HepG2 (cell line): ENCODE results near the gene COG4. TPM values are rescaled to one million over a fixed set of nuclear protein-coding genes. Genes with fewer than 3 reads are reported as not detected.
A peak's percentile ranks its signal among the peaks of the same experiment; 100 is the strongest.

Source experiments
- ATAC-seq: fragments of 200-7000 bp; cut with Tn5 transposase; 3 replicates; pipeline ENCODE4 v1.9.1; 2020; ENCODE audit warnings: mild to moderate bottlenecking, moderate library complexity
- BruUV-seq: library from RNA; stranded (reverse); fragments of 400-500 nt; replicated peaks from 2 replicates; lab custom pipeline; 2021; lab: Mats Ljungman, UMichigan
- CTCF ChIA-PET: fragments of 300-600 bp; formaldehyde crosslinking; extraction: SDS; loops from one replicate; lab custom pipeline; 2021; ENCODE audit warnings: low total read pairs, inconsistent platforms, low intra/inter-chr PET ratio; lab: Yijun Ruan, JAX
- POLR2A ChIA-PET: fragments of 350-600 bp; sonication (Branson Sonifier 250); formaldehyde crosslinking; loops from one replicate; lab custom pipeline; 2020; ENCODE audit warnings: antibody characterized with exemption, inconsistent platforms; lab: Yijun Ruan, JAX
- DNase-seq: peaks from one replicate; pipeline ENCODE4 v3.0.0-alpha.2; 2015; ENCODE audit warnings: low spot score
- FAIRE-seq: peaks from 3 replicates; lab custom pipeline; 2011; peaks lifted over from hg19 to GRCh38; lab: Jason Lieb, UNC
- H2AFZ ChIP-seq: one replicate; pipeline ENCODE4 v1.6.1; 2011; ENCODE audit warnings: low read length, inconsistent platforms
- H3K27ac ChIP-seq: fragments of 300-600 bp; 3 replicates; pipeline ENCODE4 v1.8.0; 2011; ENCODE audit warnings: mixed run types, mild to moderate bottlenecking, mixed read lengths, low read length, inconsistent platforms; ENCODE audit not compliant: insufficient read depth; ENCODE audit errors: extremely low read length
- H3K27me3 ChIP-seq, 2 experiments: fragments of 200-600 bp in 1 of 2; 2 replicates in 1 of 2; 3 replicates in 1 of 2; pipeline versions ENCODE4 v1.6.0 to v1.8.0; 2011; ENCODE audit warnings: low read length in 2 of 2, mild to moderate bottlenecking in 2 of 2, moderate library complexity in 2 of 2, inconsistent platforms in 1 of 2; ENCODE audit not compliant: insufficient read depth in 2 of 2, control insufficient read depth in 1 of 2
- H3K36me3 ChIP-seq, 2 experiments: fragments of 200-600 bp in 1 of 2; replicated peaks in 1 of 2; 2 replicates in 1 of 2; 3 replicates in 1 of 2; pipeline versions ENCODE4 v1.5.1 to v1.8.0; 2011; ENCODE audit warnings: low read length in 2 of 2, inconsistent platforms in 1 of 2; ENCODE audit not compliant: insufficient read depth in 2 of 2, control insufficient read depth in 1 of 2
- H3K4me1 ChIP-seq: 2 replicates; pipeline ENCODE4 v1.5.1; 2012; ENCODE audit warnings: low read length, inconsistent platforms; ENCODE audit not compliant: insufficient read depth
- H3K4me2 ChIP-seq: 2 replicates; pipeline ENCODE4 v1.6.0; 2011; ENCODE audit warnings: low read depth, low read length, inconsistent platforms
- H3K4me3 ChIP-seq, 3 experiments: fragments of 200-600 bp in 1 of 3; sonication (generic), shearing (Covaris generic) in 1 of 3; replicated peaks in 1 of 3; 2 replicates each; pipeline ENCODE4 v1.5.1; 2011 to 2016; ENCODE audit warnings: low read length in 3 of 3, inconsistent platforms in 2 of 3, low read depth in 2 of 3, mild to moderate bottlenecking in 2 of 3, control low read depth in 1 of 3, mixed read lengths in 1 of 3; ENCODE audit not compliant: insufficient read depth in 1 of 3
- H3K79me2 ChIP-seq: one replicate; pipeline ENCODE4 v1.6.1; 2011; ENCODE audit warnings: low read length, inconsistent platforms; ENCODE audit not compliant: insufficient read depth
- H3K9ac ChIP-seq: 2 replicates; pipeline ENCODE4 v1.6.0; 2011; ENCODE audit warnings: mild to moderate bottlenecking, low read depth, low read length, inconsistent platforms; ENCODE audit not compliant: insufficient read depth
- H3K9me3 ChIP-seq: 2 replicates; pipeline ENCODE4 v1.5.1; 2012; ENCODE audit warnings: mild to moderate bottlenecking, low read length
- H4K20me1 ChIP-seq: 2 replicates; pipeline ENCODE4 v1.6.0; 2011; ENCODE audit warnings: inconsistent platforms, mild to moderate bottlenecking, low read length, moderate library complexity; ENCODE audit not compliant: insufficient read depth
- CEBPB ChIP-seq: IDR thresholded peaks from 2 replicates; pipeline ENCODE4 v1.6.1; 2011; ENCODE audit warnings: low read depth, low read length, improper control_type of control experiment, borderline replicate concordance
- CEBPG ChIP-seq: IDR thresholded peaks from 2 replicates; pipeline ENCODE4 v1.6.1; 2016
- FOXP1 ChIP-seq, 2 experiments: fragments of 450-650 bp in 1 of 2; IDR thresholded peaks; 2 replicates each; pipeline ENCODE4 v1.6.1; 2017 to 2018; ENCODE audit warnings: antibody characterized with exemption in 1 of 2
- GZF1 ChIP-seq: sonication (generic); formaldehyde crosslinking; IDR thresholded peaks from 2 replicates; pipeline ENCODE4 v1.5.1; 2020; ENCODE audit warnings: mild to moderate bottlenecking, missing genetic modification reagents
- USF2 ChIP-seq, 2 experiments: sonication (generic) in 1 of 2; formaldehyde crosslinking in 1 of 2; IDR thresholded peaks; 2 replicates each; pipeline versions ENCODE4 v1.5.1 to v1.6.1; 2011 to 2020; ENCODE audit warnings: borderline replicate concordance in 1 of 2, low read depth in 1 of 2, low read length in 1 of 2, mild to moderate bottlenecking in 1 of 2, missing genetic modification reagents in 1 of 2, moderate library complexity in 1 of 2
- YY1 ChIP-seq: IDR thresholded peaks from 2 replicates; pipeline ENCODE4 v1.6.1; 2011; ENCODE audit warnings: low read length, low read depth, moderate library complexity, mild to moderate bottlenecking; ENCODE audit not compliant: insufficient read depth, insufficient replicate concordance
- ZFP62 ChIP-seq: sonication (generic); formaldehyde crosslinking; IDR thresholded peaks from 2 replicates; pipeline ENCODE4 v1.4.0; 2020; ENCODE audit warnings: missing genetic modification reagents
- ZNF12 ChIP-seq: sonication (generic); formaldehyde crosslinking; IDR thresholded peaks from 2 replicates; pipeline ENCODE4 v1.5.0; 2020; ENCODE audit warnings: missing genetic modification reagents
- ZNF121 ChIP-seq: sonication (generic); formaldehyde crosslinking; IDR thresholded peaks from 2 replicates; pipeline ENCODE4 v1.5.0; 2020; ENCODE audit warnings: mild to moderate bottlenecking, missing genetic modification reagents
- ZNF234 ChIP-seq: sonication (generic); formaldehyde crosslinking; conservative IDR thresholded peaks from 2 replicates; pipeline ENCODE4 v1.5.1; 2020; ENCODE audit warnings: mild to moderate bottlenecking, missing genetic modification reagents
- ZNF512B ChIP-seq: sonication (generic); formaldehyde crosslinking; IDR thresholded peaks from 2 replicates; pipeline ENCODE4 v1.5.1; 2020; ENCODE audit warnings: missing genetic modification reagents, mild to moderate bottlenecking, borderline replicate concordance
- ZNF720 ChIP-seq: sonication (generic); formaldehyde crosslinking; IDR thresholded peaks from 2 replicates; pipeline ENCODE4 v1.4.0; 2020; ENCODE audit warnings: missing genetic modification reagents
- ZNF850 ChIP-seq: sonication (generic); formaldehyde crosslinking; conservative IDR thresholded peaks from 2 replicates; pipeline ENCODE4 v1.9.0; 2021; ENCODE audit warnings: mild to moderate bottlenecking, missing genetic modification reagents
- ZNF891 ChIP-seq: sonication (generic); formaldehyde crosslinking; IDR thresholded peaks from 2 replicates; pipeline ENCODE4 v1.5.0; 2020; ENCODE audit warnings: mild to moderate bottlenecking, missing genetic modification reagents
- WGBS: methylation state at CpG from one replicate; pipeline ENCODE4 v1.1.6; 2017; ENCODE audit warnings: low lambda C conversion rate; 5-methylcytosine and 5-hydroxymethylcytosine counted together
- in situ Hi-C: cut with HindIII; loops from 2 replicates; pipeline ENCODE4 v1.10.0; 2017; ENCODE audit warnings: low pct_unique_long_range_greater_than_20kb; ENCODE audit not compliant: extremely low pct_ligation_motif_present
- intact Hi-C: fragments of 100-400 bp; cut with micrococcal nuclease; formaldehyde crosslinking; loops from one replicate; pipeline ENCODE4 v1.10.0; 2022; ENCODE audit not compliant: unreplicated experiment
- polyA plus RNA-seq, 8 experiments: library from polyadenylated mRNA; depleted of rRNA in 3 of 8; stranded (reverse) in 7 of 8; unstranded in 1 of 8; fragments of >200 nt; fragmentation: Illumina TruSeq in 4 of 8; extraction: Trizol in 4 of 8; gene quantifications; 2 replicates each; pipeline versions ENCODE4 v1.2.1 to v1.2.3, GENCODE V29; 2011 to 2016; ENCODE audit warnings: low read depth in 4 of 8, missing spikeins in 1 of 8, mixed read lengths in 1 of 8; ENCODE audit not compliant: insufficient read depth in 1 of 8
- total RNA-seq, 5 experiments: library from RNA; depleted of rRNA; stranded (reverse); fragments of >200 nt; fragmentation: Illumina TruSeq; extraction: Trizol; gene quantifications; 2 replicates each; pipeline ENCODE4 v1.2.3, GENCODE V29; 2016; ENCODE audit warnings: low read depth in 1 of 5

The COG4 gene
- total and polyA plus RNA-seq, 2 of the 13 experiments (the other 11 are each of a cell fraction or from before 2014, with no cell fraction given) = 51.1 to 73.8 TPM

- ATAC-seq (peak; percentile 7; the same call in 1 of the 3 replicates), FAIRE-seq (peak; percentile 8), DNase-seq (no peak)
- TF ChIP-seq ZNF891 (CRISPR knock-in tag) = no peak
- no peak for TF ChIP-seq ZNF12 (CRISPR knock-in tag)
- no peak for TF ChIP-seq YY1
- TF ChIP-seq GZF1 = no peak
- TF ChIP-seq ZNF850 (CRISPR knock-in tag) = no peak
- TF ChIP-seq ZNF720 (CRISPR knock-in tag) = no peak
- TF ChIP-seq CEBPB = peak; percentile 78; the same call in 1 of the 2 replicates
- TF ChIP-seq FOXP1 (IDR thresholded peaks at IDR 0.05) = no peak
- TF ChIP-seq FOXP1 (CRISPR knock-in tag; IDR thresholded peaks at IDR 0.05) = no peak
- TF ChIP-seq CEBPG (CRISPR knock-in tag) = peak; percentile 34; the same call in 1 of the 2 replicates
- TF ChIP-seq ZFP62 (CRISPR knock-in tag) = no peak
- no peak for TF ChIP-seq ZNF234 (CRISPR knock-in tag)
- peak; percentile 89 for TF ChIP-seq ZNF121 (CRISPR knock-in tag)
- no peak for TF ChIP-seq ZNF512B (CRISPR knock-in tag)
- TF ChIP-seq USF2 (IDR thresholded peaks at IDR 0.05; ENCODE audit: low read depth, low read length) = no peak
- peak; percentile 51; the same call in 1 of the 2 replicates for TF ChIP-seq USF2 (CRISPR knock-in tag; IDR thresholded peaks at IDR 0.05; ENCODE audit: borderline replicate concordance)
- H3K9me3 ChIP-seq = no peaks in the 10 kb centered on the region
- H3K36me3 ChIP-seq = peaks cover 3 to 5% of the 10 kb centered on the region in 2 experiments; a peak in 3 of 5 replicates
- no peaks in the 10 kb centered on the region for H3K27me3 ChIP-seq
- in situ Hi-C loops (loop anchor here (5.0 kb wide), 1 partner anchor 69 kb away; no protein-coding TSS in a partner anchor), intact Hi-C loops (no loop called here)
- H3K27ac ChIP-seq = no peak overlapping the region
- no peak overlapping the region for H2AFZ ChIP-seq
- H4K20me1 ChIP-seq = no peaks in the 10 kb centered on the region
- H3K4me2 ChIP-seq = no peak overlapping the region
- no TSS peak for BruUV-seq
- ChIA-PET POLR2A (interaction anchor here (0.6 to 2.2 kb wide), 5 partner anchors 11 to 85 kb away, joined by 3 to 6 read pairs (median 4); partner anchors contain the start of gene FCSK), CTCF (interaction anchor here (2.6 kb wide), 1 partner anchor 70 kb away, joined by 11 read pairs; no protein-coding TSS in a partner anchor)
- H3K9ac ChIP-seq = no peak overlapping the region; the same call in 1 of the 2 replicates
- H3K4me1 ChIP-seq = peaks cover 5% of the 10 kb centered on the region; the same call in 1 of the 2 replicates
- H3K79me2 ChIP-seq = no peaks in the 10 kb centered on the region
- no peak overlapping the region for H3K4me3 ChIP-seq
- 82% methylated on average over 13 of the region's 13 CpGs for WGBS
Observed at GRCh38 chr16:70465999-70466804, 57.2 kb downstream of the COG4 start.
